Head of caudate nucleus (tissue), 42 donors: Measurements from ENCODE around the gene CD82.

Source experiments
- DNase-seq, 42 donors: peaks; one replicate each; pipeline versions ENCODE4 v3.0.0 to v3.0.0-alpha.2; 2020 to 2021; ENCODE audit warnings: mixed read lengths in 7 of 42
- intact Hi-C: fragments of 100-400 bp; cut with DNase I; formaldehyde crosslinking; loops from one replicate; pipeline ENCODE4 v1.15.0; 2022

The CD82 gene

GRCh38 chr11:44608991-44609782, 43.7 kb downstream of the CD82 start:
- DNase-seq: no peak
- intact Hi-C loops: no loop called here

- intact Hi-C loops: no loop called here
These were observed 44.3 kb downstream of the CD82 start for GRCh38 chr11:44609783-44610155.

GRCh38 chr11:44610186-44610955, 44.9 kb downstream of the CD82 start:
- intact Hi-C loops: no loop called here
- DNase-seq: no peak

More at GRCh38 chr11:44609783-44610155, 44.3 kb downstream of the CD82 start:
- DNase-seq: no peak

GRCh38 chr11:44611088-44611487, 45.6 kb downstream of the CD82 start:
- intact Hi-C loops: no loop called here
- DNase-seq: peak in 18 of 42 donors; percentile 29 to 86 (median 52)

- intact Hi-C loops: no loop called here
- no peak for DNase-seq
These were observed 46.4 kb downstream of the CD82 start for GRCh38 chr11:44611687-44612434.

- intact Hi-C loops: no loop called here
- no peak for DNase-seq
These were observed 47.7 kb downstream of the CD82 start for GRCh38 chr11:44613153-44613552.

- intact Hi-C loops: no loop called here
- DNase-seq: no peak
These were observed 48.9 kb downstream of the CD82 start for GRCh38 chr11:44614281-44614775.

GRCh38 chr11:44615041-44615755, 49.7 kb downstream of the CD82 start:
- intact Hi-C loops: no loop called here
- DNase-seq: no peak

GRCh38 chr11:44615913-44616791, 50.7 kb downstream of the CD82 start:
- intact Hi-C loops: loop anchor here (2.0 kb wide), 1 partner anchor 59 kb away; no protein-coding TSS in a partner anchor
- peak in 3 of 42 donors; percentile 1 to 22 (median 18) for DNase-seq

GRCh38 chr11:44617671-44618461, 52.4 kb downstream of the CD82 start:
- intact Hi-C loops: loop anchor here (2.0 kb wide), 1 partner anchor 61 kb away; no protein-coding TSS in a partner anchor
- peak in 25 of 42 donors; percentile 1 to 40 (median 9) for DNase-seq

- intact Hi-C loops: no loop called here
- peak in 32 of 42 donors; percentile 0 to 39 (median 8) for DNase-seq
These were observed 53.3 kb downstream of the CD82 start for GRCh38 chr11:44618561-44619425.

- intact Hi-C loops: loop anchor here (2.0 to 10.0 kb wide), 4 partner anchors 107 to 484 kb away; partner anchors contain the start of gene TSPAN18
- peak in 33 of 42 donors; percentile 0 to 39 (median 6) for DNase-seq
These were observed 54.9 kb downstream of the CD82 start for GRCh38 chr11:44620328-44620725.

GRCh38 chr11:44621140-44621681, 55.7 kb downstream of the CD82 start:
- peak; percentile 66 to 95 (median 86) for DNase-seq
- intact Hi-C loops: loop anchor here (2.0 to 10.0 kb wide), 4 partner anchors 106 to 484 kb away; partner anchors contain the start of gene TSPAN18

GRCh38 chr11:44621784-44622183, 56.3 kb downstream of the CD82 start:
- peak in 23 of 42 donors; percentile 1 to 42 (median 6) for DNase-seq
- intact Hi-C loops: loop anchor here (2.0 to 10.0 kb wide), 4 partner anchors 106 to 483 kb away; partner anchors contain the start of gene TSPAN18

GRCh38 chr11:44622190-44622650, 56.8 kb downstream of the CD82 start:
- peak in 33 of 42 donors; percentile 0 to 40 (median 6) for DNase-seq
- intact Hi-C loops: loop anchor here (5.0 to 10.0 kb wide), 3 partner anchors 105 to 483 kb away; partner anchors contain the start of gene TSPAN18
